Measurements from ENCODE around the gene TAF11L14. TPM values are rescaled to one million over a fixed set of nuclear protein-coding genes. Genes with fewer than 3 reads are reported as not detected.

TAF11L14 gene
- total and polyA plus RNA-seq, 2 experiments from 2014 or later = not detected

GRCh38 chr5:17678751-17679324, 44.6 kb downstream of the TAF11L14 start:
- Histone ChIP-seq H3K36me3 (ENCODE audit: insufficient read depth) (no peaks in the 10 kb centered on the region), H3K27me3 (ENCODE audit: insufficient read depth) (no peaks in the 10 kb centered on the region), H3K27ac (ENCODE audit: low read depth) (no peak overlapping the region), H3K79me2 (replicated peaks; ENCODE audit: insufficient read depth) (no peaks in the 10 kb centered on the region), H3K4me3 (no peak overlapping the region), H4K20me1 (replicated peaks; ENCODE audit: insufficient read depth) (no peaks in the 10 kb centered on the region), H3K4me2 (no peak overlapping the region), H2AFZ (no peak overlapping the region), H3K4me1 (ENCODE audit: insufficient read depth) (no peaks in the 10 kb centered on the region), H3K9me2 (ENCODE audit: insufficient read depth) (no peaks in the 10 kb centered on the region), H3F3A (replicated peaks; ENCODE audit: low read depth) (no peaks in the 10 kb centered on the region)
- H3K27me3 Mint-ChIP-seq (ENCODE audit: insufficient read depth, low read depth, poor library complexity) = no peaks in the 10 kb centered on the region
- H3K9me3 Mint-ChIP-seq = no peaks in the 10 kb centered on the region
- no peak overlapping the region for H3K4me3 Mint-ChIP-seq
- H3K36me3 Mint-ChIP-seq (ENCODE audit: low read depth) = no peaks in the 10 kb centered on the region
- no peaks in the 10 kb centered on the region for H3K4me1 Mint-ChIP-seq
- no peak for TF ChIP-seq ZNF331 (CRISPR knock-in tag; IDR thresholded peaks at IDR 0.05; ENCODE audit: low read depth)
- no peak for TF ChIP-seq CREB1 (CRISPR knock-in tag; IDR thresholded peaks at IDR 0.05; ENCODE audit: low read depth)
- TF ChIP-seq EZH2phosphoT487 (IDR thresholded peaks at IDR 0.05; ENCODE audit: unreplicated experiment) = no peak
- no peak for TF ChIP-seq NANOG (IDR thresholded peaks at IDR 0.05; ENCODE audit: borderline replicate concordance)
- TF ChIP-seq POLR2AphosphoS5 (IDR thresholded peaks at IDR 0.05; ENCODE audit: low read depth) = no peak
- TF ChIP-seq ETS1 (IDR thresholded peaks at IDR 0.05) = no peak
- no peak for TF ChIP-seq CTCF (conservative IDR thresholded peaks at IDR 0.05; ENCODE audit: low read depth in 2 of 2)
- TF ChIP-seq JUNB (IDR thresholded peaks at IDR 0.05; ENCODE audit: unreplicated experiment) = no peak
- no peak for TF ChIP-seq ZNF462 (CRISPR knock-in tag; IDR thresholded peaks at IDR 0.05)
- TF ChIP-seq EZH2 (IDR thresholded peaks at IDR 0.05; ENCODE audit: low read depth, unreplicated experiment) = no peak
- no peak for TF ChIP-seq ZNF114 (CRISPR knock-in tag; IDR thresholded peaks at IDR 0.05)
- TF ChIP-seq REST (IDR thresholded peaks at IDR 0.05; ENCODE audit: unreplicated experiment) = no peak
- TF ChIP-seq STAT1 (IDR thresholded peaks at IDR 0.05; ENCODE audit: unreplicated experiment) = no peak
- ATAC-seq = no peak
- no peak overlapping the region for H3K27ac Mint-ChIP-seq
- DNase-seq (ENCODE audit: low spot score) = no peak
